Activated T-cell treated with anti-CD3 and anti-CD28 coated beads, Interleukin-2, amount 50 U/mL, for 24 hours (primary cell): ENCODE results near the gene TSPAN8.
"Not testable (repeated sequence)": the region's sequence is repeated elsewhere in the genome, so short reads cannot be mapped to it uniquely, and the experiment has no call there.

Source experiments
- DNase-seq: peaks from one replicate; pipeline ENCODE4 v3.0.0-alpha.2; 2020
- H3K27ac Mint-ChIP-seq: 2 replicates; pipeline ENCODE4 v1.8.0; 2020; ENCODE audit warnings: mild to moderate bottlenecking, mixed read lengths
- H3K27me3 Mint-ChIP-seq: 2 replicates; pipeline ENCODE4 v1.8.0; 2020; ENCODE audit warnings: mixed read lengths
- H3K36me3 Mint-ChIP-seq: 2 replicates; pipeline ENCODE4 v1.8.0; 2020; ENCODE audit warnings: low read depth, mixed read lengths
- H3K4me1 Mint-ChIP-seq: 2 replicates; pipeline ENCODE4 v1.8.0; 2020; ENCODE audit warnings: low read depth, mixed read lengths
- H3K4me3 Mint-ChIP-seq: 2 replicates; pipeline ENCODE4 v1.8.0; 2020; ENCODE audit warnings: mild to moderate bottlenecking, moderate library complexity, mixed read lengths
- H3K9me3 Mint-ChIP-seq: 2 replicates; pipeline ENCODE4 v1.8.0; 2020; ENCODE audit warnings: mixed read lengths

TSPAN8 gene

GRCh38 chr12:71152851-71153250 is 4.9 kb downstream of the TSPAN8 start:
- H3K27me3 Mint-ChIP-seq = no peaks in the 10 kb centered on the region
- H3K27ac Mint-ChIP-seq = no peak overlapping the region
- no peaks in the 10 kb centered on the region for H3K36me3 Mint-ChIP-seq
- H3K4me3 Mint-ChIP-seq = no peak overlapping the region
- peaks cover 4% of the 10 kb centered on the region for H3K9me3 Mint-ChIP-seq
- H3K4me1 Mint-ChIP-seq = no peaks in the 10 kb centered on the region
- DNase-seq = no peak

GRCh38 chr12:71150041-71150440 is 7.8 kb downstream of the TSPAN8 start:
- H3K36me3 Mint-ChIP-seq, DNase-seq, H3K27ac Mint-ChIP-seq, H3K9me3 Mint-ChIP-seq, H3K4me1 Mint-ChIP-seq, H3K27me3 Mint-ChIP-seq, H3K4me3 Mint-ChIP-seq: not testable (repeated sequence)

- H3K4me3 Mint-ChIP-seq = no peak overlapping the region
- no peaks in the 10 kb centered on the region for H3K9me3 Mint-ChIP-seq
- no peak for DNase-seq
- H3K4me1 Mint-ChIP-seq = no peaks in the 10 kb centered on the region
- no peaks in the 10 kb centered on the region for H3K27me3 Mint-ChIP-seq
- no peak overlapping the region for H3K27ac Mint-ChIP-seq
- H3K36me3 Mint-ChIP-seq = no peaks in the 10 kb centered on the region
Measured at GRCh38 chr12:71144682-71145081, 13.1 kb downstream of the TSPAN8 start.

- Mint-ChIP-seq H3K9me3 (no peaks in the 10 kb centered on the region), H3K27me3 (no peaks in the 10 kb centered on the region), H3K27ac (no peak overlapping the region), H3K4me1 (no peaks in the 10 kb centered on the region), H3K36me3 (no peaks in the 10 kb centered on the region), H3K4me3 (no peak overlapping the region)
- no peak for DNase-seq
Measured at GRCh38 chr12:71142956-71143355, 14.8 kb downstream of the TSPAN8 start.

- no peaks in the 10 kb centered on the region for H3K4me1 Mint-ChIP-seq
- H3K36me3 Mint-ChIP-seq = no peaks in the 10 kb centered on the region
- no peak overlapping the region for H3K27ac Mint-ChIP-seq
- no peaks in the 10 kb centered on the region for H3K27me3 Mint-ChIP-seq
- H3K4me3 Mint-ChIP-seq = no peak overlapping the region
- DNase-seq = no peak
- H3K9me3 Mint-ChIP-seq = no peaks in the 10 kb centered on the region
Measured at GRCh38 chr12:71142016-71142415, 15.8 kb downstream of the TSPAN8 start.

- no peak for DNase-seq
- Mint-ChIP-seq H3K36me3 (no peaks in the 10 kb centered on the region), H3K4me3 (no peak overlapping the region), H3K4me1 (no peaks in the 10 kb centered on the region), H3K9me3 (no peaks in the 10 kb centered on the region), H3K27ac (no peak overlapping the region), H3K27me3 (no peaks in the 10 kb centered on the region)
Measured at GRCh38 chr12:71141378-71141926, 16.3 kb downstream of the TSPAN8 start.

- no peak overlapping the region for H3K27ac Mint-ChIP-seq
- H3K9me3 Mint-ChIP-seq = no peaks in the 10 kb centered on the region
- DNase-seq = no peak
- no peaks in the 10 kb centered on the region for H3K27me3 Mint-ChIP-seq
- no peak overlapping the region for H3K4me3 Mint-ChIP-seq
- H3K36me3 Mint-ChIP-seq = no peaks in the 10 kb centered on the region
- no peaks in the 10 kb centered on the region for H3K4me1 Mint-ChIP-seq
Measured at GRCh38 chr12:71139153-71139735, 18.6 kb downstream of the TSPAN8 start.

GRCh38 chr12:71138011-71138410 is 19.8 kb downstream of the TSPAN8 start:
- Mint-ChIP-seq H3K4me1 (no peaks in the 10 kb centered on the region), H3K27me3 (no peaks in the 10 kb centered on the region), H3K9me3 (no peaks in the 10 kb centered on the region), H3K36me3 (no peaks in the 10 kb centered on the region), H3K4me3 (no peak overlapping the region), H3K27ac (no peak overlapping the region)
- no peak for DNase-seq

- Mint-ChIP-seq H3K4me1 (no peaks in the 10 kb centered on the region), H3K4me3 (no peak overlapping the region), H3K36me3 (no peaks in the 10 kb centered on the region), H3K27ac (no peak overlapping the region), H3K9me3 (no peaks in the 10 kb centered on the region), H3K27me3 (no peaks in the 10 kb centered on the region)
- DNase-seq = no peak
Measured at GRCh38 chr12:71135812-71136176, 22.0 kb downstream of the TSPAN8 start.

GRCh38 chr12:71135077-71135811 is 22.6 kb downstream of the TSPAN8 start:
- no peaks in the 10 kb centered on the region for H3K4me1 Mint-ChIP-seq
- DNase-seq = no peak

GRCh38 chr12:71134405-71134804 is 23.4 kb downstream of the TSPAN8 start:
- Mint-ChIP-seq H3K4me3 (no peak overlapping the region), H3K27ac (no peak overlapping the region), H3K36me3 (no peaks in the 10 kb centered on the region), H3K4me1 (no peaks in the 10 kb centered on the region), H3K9me3 (no peaks in the 10 kb centered on the region), H3K27me3 (no peaks in the 10 kb centered on the region)
- no peak for DNase-seq

More at GRCh38 chr12:71135077-71135811, 22.6 kb downstream of the TSPAN8 start:
- Mint-ChIP-seq H3K36me3 (no peaks in the 10 kb centered on the region), H3K9me3 (no peaks in the 10 kb centered on the region), H3K27ac (no peak overlapping the region), H3K27me3 (no peaks in the 10 kb centered on the region), H3K4me3 (no peak overlapping the region)

- H3K27ac Mint-ChIP-seq = no peak overlapping the region
Measured at GRCh38 chr12:71130521-71131069, 27.2 kb downstream of the TSPAN8 start.

GRCh38 chr12:71129364-71129763 is 28.4 kb downstream of the TSPAN8 start:
- H3K4me3 Mint-ChIP-seq = no peak overlapping the region
- H3K27ac Mint-ChIP-seq = no peak overlapping the region
- no peaks in the 10 kb centered on the region for H3K4me1 Mint-ChIP-seq
- no peaks in the 10 kb centered on the region for H3K27me3 Mint-ChIP-seq
- no peak for DNase-seq
- no peaks in the 10 kb centered on the region for H3K9me3 Mint-ChIP-seq
- H3K36me3 Mint-ChIP-seq = no peaks in the 10 kb centered on the region

More at GRCh38 chr12:71130521-71131069, 27.2 kb downstream of the TSPAN8 start:
- no peak for DNase-seq
- Mint-ChIP-seq H3K4me3 (no peak overlapping the region), H3K27me3 (no peaks in the 10 kb centered on the region), H3K4me1 (no peaks in the 10 kb centered on the region), H3K9me3 (no peaks in the 10 kb centered on the region), H3K36me3 (no peaks in the 10 kb centered on the region)

- H3K4me1 Mint-ChIP-seq = no peaks in the 10 kb centered on the region
- no peak overlapping the region for H3K27ac Mint-ChIP-seq
- no peaks in the 10 kb centered on the region for H3K27me3 Mint-ChIP-seq
- DNase-seq = no peak
- no peaks in the 10 kb centered on the region for H3K9me3 Mint-ChIP-seq
- no peak overlapping the region for H3K4me3 Mint-ChIP-seq
- H3K36me3 Mint-ChIP-seq = no peaks in the 10 kb centered on the region
Measured at GRCh38 chr12:71128191-71128788, 29.5 kb downstream of the TSPAN8 start.

- Mint-ChIP-seq H3K4me3 (no peak overlapping the region), H3K27me3 (no peaks in the 10 kb centered on the region), H3K27ac (no peak overlapping the region), H3K9me3 (no peaks in the 10 kb centered on the region), H3K4me1 (no peaks in the 10 kb centered on the region), H3K36me3 (no peaks in the 10 kb centered on the region)
- no peak for DNase-seq
Measured at GRCh38 chr12:71125949-71126348, 31.9 kb downstream of the TSPAN8 start.
